Measurements from ENCODE around the gene GDPD1.
A peak's percentile ranks its signal among the peaks of the same experiment; 100 is the strongest.
"Not testable (repeated sequence)": the region's sequence is repeated elsewhere in the genome, so short reads cannot be mapped to it uniquely, and the experiment has no call there.

The GDPD1 gene

GRCh38 chr17:59275618-59276017, 55.3 kb downstream of the GDPD1 start:
- DNase-seq (ENCODE audit: low read depth) = no peak
- no peak for TF ChIP-seq CTCF (IDR thresholded peaks at IDR 0.05; ENCODE audit: insufficient read depth, low read depth, low read length, missing control alignments)
- no peak overlapping the region for H3K4me3 ChIP-seq (ENCODE audit: low read length)

- DNase-seq (ENCODE audit: low read depth) = no peak
- no peak overlapping the region for H3K4me3 ChIP-seq (ENCODE audit: low read length)
- no peak for TF ChIP-seq CTCF (IDR thresholded peaks at IDR 0.05; ENCODE audit: insufficient read depth, low read depth, low read length, missing control alignments)
Measured at GRCh38 chr17:59277031-59277430, 56.7 kb downstream of the GDPD1 start.

GRCh38 chr17:59278406-59278805, 58.1 kb downstream of the GDPD1 start:
- TF ChIP-seq CTCF (IDR thresholded peaks at IDR 0.05; ENCODE audit: insufficient read depth, low read depth, low read length, missing control alignments) = no peak
- DNase-seq (ENCODE audit: low read depth) = no peak
- H3K4me3 ChIP-seq (ENCODE audit: low read length) = no peak overlapping the region

- no peak overlapping the region for H3K4me3 ChIP-seq (ENCODE audit: low read length)
- no peak for TF ChIP-seq CTCF (IDR thresholded peaks at IDR 0.05; ENCODE audit: insufficient read depth, low read depth, low read length, missing control alignments)
- DNase-seq (ENCODE audit: low read depth) = no peak
Measured at GRCh38 chr17:59284317-59284716, 64.0 kb downstream of the GDPD1 start.

- TF ChIP-seq CTCF (IDR thresholded peaks at IDR 0.05; ENCODE audit: insufficient read depth, low read depth, low read length, missing control alignments) = no peak
- H3K4me3 ChIP-seq (ENCODE audit: low read length) = no peak overlapping the region
- peak; percentile 51 for DNase-seq (ENCODE audit: low read depth)
Measured at GRCh38 chr17:59287452-59287851, 67.1 kb downstream of the GDPD1 start.

GRCh38 chr17:59287891-59288290, 67.6 kb downstream of the GDPD1 start:
- no peak for DNase-seq (ENCODE audit: low read depth)
- no peak for TF ChIP-seq CTCF (IDR thresholded peaks at IDR 0.05; ENCODE audit: insufficient read depth, low read depth, low read length, missing control alignments)

GRCh38 chr17:59289981-59290301, 69.6 kb downstream of the GDPD1 start:
- DNase-seq (ENCODE audit: low read depth) = no peak
- H3K4me3 ChIP-seq (ENCODE audit: low read length) = no peak overlapping the region
- no peak for TF ChIP-seq CTCF (IDR thresholded peaks at IDR 0.05; ENCODE audit: insufficient read depth, low read depth, low read length, missing control alignments)

More at GRCh38 chr17:59287891-59288290, 67.6 kb downstream of the GDPD1 start:
- H3K4me3 ChIP-seq (ENCODE audit: low read length) = no peak overlapping the region

GRCh38 chr17:59290302-59290998, 70.1 kb downstream of the GDPD1 start:
- not testable (repeated sequence) for H3K4me3 ChIP-seq (ENCODE audit: low read length); DNase-seq (ENCODE audit: low read depth)

Data from epithelial cell of esophagus (primary cell).